ENCODE results near the gene OR1D2. TPM values are rescaled to one million over a fixed set of nuclear protein-coding genes. Genes with fewer than 3 reads are reported as not detected.

OR1D2 gene
- total RNA-seq, 1 experiment from 2014 or later, result not detected

DNA sequence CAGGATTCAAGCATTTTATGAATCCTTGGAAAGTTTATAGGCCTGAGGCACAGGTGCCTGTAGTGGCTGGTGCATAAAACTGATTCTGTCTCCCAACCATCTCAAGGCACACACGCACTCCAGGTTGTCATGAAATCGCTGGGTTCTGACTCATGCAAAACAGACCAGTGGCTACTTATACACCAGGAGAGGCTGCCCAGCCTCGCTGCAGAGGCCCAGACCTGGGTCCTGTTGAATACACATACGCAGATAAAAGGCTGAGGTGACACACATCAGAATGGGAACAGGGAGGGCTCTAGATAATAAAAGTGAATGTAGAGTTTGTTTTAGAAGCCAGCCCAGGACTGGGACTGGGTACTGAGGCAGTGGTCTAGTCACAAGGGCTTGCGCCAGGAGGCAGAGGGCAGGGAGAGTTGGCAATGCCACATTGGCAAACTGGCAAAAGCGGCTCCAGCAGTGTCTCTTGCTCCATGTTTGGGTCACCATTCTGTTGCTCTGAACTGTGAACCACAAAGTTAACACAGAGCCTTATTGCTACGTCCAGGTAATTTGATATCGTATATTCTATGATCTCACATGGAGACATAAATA is 54.4 kb downstream of the OR1D2 start:
- no peaks in the 10 kb centered on the region for H3K4me1 ChIP-seq (ENCODE audit: low read length)
- no peaks in the 10 kb centered on the region for H4K20me1 ChIP-seq (ENCODE audit: insufficient read depth, low read depth, low read length)
- H3K36me3 ChIP-seq (ENCODE audit: insufficient read depth, low read length), result no peaks in the 10 kb centered on the region
- no peak overlapping the region for H3K4me2 ChIP-seq (ENCODE audit: low read depth, low read length, poor library complexity, severe bottlenecking)
- no peak overlapping the region for H3K27ac ChIP-seq (ENCODE audit: low read length)
- H3K27me3 ChIP-seq (ENCODE audit: low read length), result no peaks in the 10 kb centered on the region
- no peak overlapping the region for H3K4me3 ChIP-seq (ENCODE audit: low read length)
- H3K9me2 ChIP-seq (replicated peaks; ENCODE audit: insufficient read depth, low read length), result no peaks in the 10 kb centered on the region
- H3K9ac ChIP-seq (ENCODE audit: low read length), result no peak overlapping the region
- H3K79me2 ChIP-seq (ENCODE audit: low read length), result no peaks in the 10 kb centered on the region
- DNase-seq, result no peak
- H3K9me3 ChIP-seq (ENCODE audit: low read length), result no peaks in the 10 kb centered on the region
- H2AFZ ChIP-seq (ENCODE audit: low read length), result no peak overlapping the region

DNA sequence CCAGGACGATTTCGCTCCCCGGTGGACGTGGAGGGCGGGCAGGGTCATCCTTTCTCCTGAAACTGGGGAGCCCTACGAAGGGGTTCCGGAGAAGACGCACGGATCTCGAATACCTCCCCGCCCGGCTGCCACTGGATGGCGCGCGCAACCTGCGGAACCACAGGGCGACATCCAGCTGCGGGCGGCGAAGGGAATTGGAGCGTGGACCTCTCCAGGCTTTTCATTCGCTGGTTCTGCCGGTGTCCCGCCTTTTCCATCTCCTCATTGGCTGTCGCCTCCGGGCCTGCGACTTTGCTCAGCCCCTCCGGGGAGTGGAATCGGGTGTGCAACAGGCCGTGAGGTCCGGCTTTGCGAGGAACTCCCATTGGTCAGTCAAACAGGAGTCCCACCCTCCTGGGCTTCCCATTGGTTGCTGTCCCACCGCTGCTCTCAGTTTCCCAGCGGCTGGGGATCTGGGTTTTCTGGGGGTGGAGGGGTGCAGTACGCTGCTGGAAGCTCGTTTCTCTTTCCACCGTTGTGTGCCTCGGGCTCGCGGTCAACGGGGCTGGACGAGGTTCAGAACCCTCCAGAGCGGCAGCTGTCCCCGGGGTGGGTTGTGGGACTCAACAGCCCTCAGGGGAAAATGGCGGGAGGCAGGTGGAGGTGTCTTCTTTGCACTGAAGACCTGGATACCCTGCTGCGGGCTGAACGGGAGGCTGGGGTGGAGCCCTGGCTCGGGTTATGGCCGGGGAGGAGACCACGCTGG is 55.3 kb downstream of the OR1D2 start:
- Histone ChIP-seq H3K9ac (ENCODE audit: low read length) (no peak overlapping the region), H3K9me3 (ENCODE audit: low read length) (peaks cover 5% of the 10 kb centered on the region), H3K79me2 (ENCODE audit: low read length) (no peaks in the 10 kb centered on the region), H3K4me1 (ENCODE audit: low read length) (no peaks in the 10 kb centered on the region), H3K4me3 (ENCODE audit: low read length) (no peak overlapping the region), H3K4me2 (ENCODE audit: low read depth, low read length, poor library complexity, severe bottlenecking) (no peak overlapping the region), H2AFZ (ENCODE audit: low read length) (no peak overlapping the region), H3K9me2 (replicated peaks; ENCODE audit: insufficient read depth, low read length) (no peaks in the 10 kb centered on the region), H3K36me3 (ENCODE audit: insufficient read depth, low read length) (no peaks in the 10 kb centered on the region), H3K27me3 (ENCODE audit: low read length) (0 out of 2 replicates have a peak, but pooled peaks cover 2% of the 10 kb centered on the region), H4K20me1 (ENCODE audit: insufficient read depth, low read depth, low read length) (no peaks in the 10 kb centered on the region), H3K27ac (ENCODE audit: low read length) (no peak overlapping the region)
- DNase-seq, result peak; percentile 51

DNA sequence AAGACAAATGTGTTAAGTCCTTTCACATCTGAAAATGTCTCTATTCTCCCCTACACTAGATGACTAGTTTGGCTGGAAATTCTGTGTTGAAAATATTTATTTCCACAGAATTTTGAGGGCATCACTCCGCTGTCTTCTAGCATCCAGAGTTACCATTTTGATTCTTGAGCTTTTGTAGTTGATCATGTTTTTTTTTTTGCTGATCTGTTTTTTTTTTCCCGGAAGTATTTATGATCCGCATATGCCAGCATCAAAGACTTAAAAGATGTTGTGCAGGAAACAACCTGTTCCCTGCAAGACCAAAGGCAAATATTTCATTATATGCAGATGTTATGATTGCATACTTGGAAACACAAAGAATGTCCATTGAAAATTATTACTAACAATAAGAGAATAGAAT is 57.5 kb downstream of the OR1D2 start:
- H3K79me2 ChIP-seq (ENCODE audit: low read length), result no peaks in the 10 kb centered on the region
- H3K4me2 ChIP-seq (ENCODE audit: low read depth, low read length, poor library complexity, severe bottlenecking), result no peak overlapping the region
- no peak overlapping the region for H3K4me3 ChIP-seq (ENCODE audit: low read length)
- 0 out of 2 replicates have a peak, but pooled peaks cover 2% of the 10 kb centered on the region for H3K27me3 ChIP-seq (ENCODE audit: low read length)
- no peaks in the 10 kb centered on the region for H4K20me1 ChIP-seq (ENCODE audit: insufficient read depth, low read depth, low read length)
- no peak overlapping the region for H3K9ac ChIP-seq (ENCODE audit: low read length)
- H3K27ac ChIP-seq (ENCODE audit: low read length), result no peak overlapping the region
- no peaks in the 10 kb centered on the region for H3K36me3 ChIP-seq (ENCODE audit: insufficient read depth, low read length)
- no peaks in the 10 kb centered on the region for H3K4me1 ChIP-seq (ENCODE audit: low read length)
- no peak overlapping the region for H2AFZ ChIP-seq (ENCODE audit: low read length)
- H3K9me3 ChIP-seq (ENCODE audit: low read length), result peaks cover 11% of the 10 kb centered on the region
- H3K9me2 ChIP-seq (replicated peaks; ENCODE audit: insufficient read depth, low read length), result no peaks in the 10 kb centered on the region
- DNase-seq, result no peak

DNA sequence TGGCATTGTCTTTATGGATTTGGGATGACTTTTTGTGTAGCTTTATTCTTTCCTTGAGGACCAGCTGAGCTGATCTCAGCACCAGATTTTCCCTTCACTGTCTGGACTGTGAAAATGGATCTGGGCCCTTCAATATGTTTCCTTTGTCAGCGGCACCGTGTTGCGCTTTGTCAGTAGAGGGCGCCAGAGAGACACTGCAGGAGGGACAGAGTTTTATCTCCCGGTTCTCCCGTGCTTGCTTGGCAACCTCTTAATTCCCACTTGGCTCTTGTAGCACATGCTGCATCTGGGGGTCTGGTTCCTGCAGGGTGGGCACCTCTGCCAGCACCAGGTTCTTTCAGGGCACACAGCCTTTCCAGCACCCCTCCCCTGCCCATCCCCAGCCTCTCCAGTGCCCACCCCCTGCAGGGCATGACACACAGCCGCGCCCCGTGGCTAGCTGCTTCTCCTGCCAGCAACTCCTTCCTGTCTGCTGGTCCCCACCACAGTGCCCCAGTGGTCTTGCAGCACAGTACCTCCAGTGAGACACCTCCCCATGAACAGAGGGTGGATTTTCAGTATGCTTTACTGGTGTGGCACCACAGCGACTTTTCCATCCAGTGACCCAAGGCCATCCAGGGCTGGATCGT is 60.4 kb downstream of the OR1D2 start:
- peak; percentile 63 for DNase-seq
- H3K79me2 ChIP-seq (ENCODE audit: low read length), result no peaks in the 10 kb centered on the region

GRCh38 chr17:3040882-3041281 is 63.3 kb downstream of the OR1D2 start:
- no peak overlapping the region for H2AFZ ChIP-seq (ENCODE audit: low read length)
- no peaks in the 10 kb centered on the region for H4K20me1 ChIP-seq (ENCODE audit: insufficient read depth, low read depth, low read length)
- no peak overlapping the region for H3K4me3 ChIP-seq (ENCODE audit: low read length)
- DNase-seq, result no peak
- H3K9me3 ChIP-seq (ENCODE audit: low read length), result peaks cover 11% of the 10 kb centered on the region
- H3K4me2 ChIP-seq (ENCODE audit: low read depth, low read length, poor library complexity, severe bottlenecking), result no peak overlapping the region
- no peak overlapping the region for H3K9ac ChIP-seq (ENCODE audit: low read length)
- no peaks in the 10 kb centered on the region for H3K4me1 ChIP-seq (ENCODE audit: low read length)
- H3K79me2 ChIP-seq (ENCODE audit: low read length), result no peaks in the 10 kb centered on the region
- H3K36me3 ChIP-seq (ENCODE audit: insufficient read depth, low read length), result no peaks in the 10 kb centered on the region
- H3K27me3 ChIP-seq (ENCODE audit: low read length), result 0 out of 2 replicates have a peak, but pooled peaks cover 2% of the 10 kb centered on the region
- no peak overlapping the region for H3K27ac ChIP-seq (ENCODE audit: low read length)
- no peaks in the 10 kb centered on the region for H3K9me2 ChIP-seq (replicated peaks; ENCODE audit: insufficient read depth, low read length)

More for the DNA sequence above, 60.4 kb downstream of the OR1D2 start:
- peaks cover 11% of the 10 kb centered on the region for H3K9me3 ChIP-seq (ENCODE audit: low read length)
- no peak overlapping the region for H3K4me2 ChIP-seq (ENCODE audit: low read depth, low read length, poor library complexity, severe bottlenecking)
- H3K4me3 ChIP-seq (ENCODE audit: low read length), result no peak overlapping the region
- no peak overlapping the region for H3K9ac ChIP-seq (ENCODE audit: low read length)
- H3K27ac ChIP-seq (ENCODE audit: low read length), result no peak overlapping the region
- no peaks in the 10 kb centered on the region for H3K4me1 ChIP-seq (ENCODE audit: low read length)
- no peaks in the 10 kb centered on the region for H4K20me1 ChIP-seq (ENCODE audit: insufficient read depth, low read depth, low read length)
- no peaks in the 10 kb centered on the region for H3K9me2 ChIP-seq (replicated peaks; ENCODE audit: insufficient read depth, low read length)
- no peak overlapping the region for H2AFZ ChIP-seq (ENCODE audit: low read length)
- H3K27me3 ChIP-seq (ENCODE audit: low read length), result 0 out of 2 replicates have a peak, but pooled peaks cover 2% of the 10 kb centered on the region
- no peaks in the 10 kb centered on the region for H3K36me3 ChIP-seq (ENCODE audit: insufficient read depth, low read length)

GRCh38 chr17:3039736-3040135 is 64.5 kb downstream of the OR1D2 start:
- Histone ChIP-seq H4K20me1 (ENCODE audit: insufficient read depth, low read depth, low read length) (no peaks in the 10 kb centered on the region), H3K9me2 (replicated peaks; ENCODE audit: insufficient read depth, low read length) (no peaks in the 10 kb centered on the region), H3K27ac (ENCODE audit: low read length) (no peak overlapping the region), H3K4me1 (ENCODE audit: low read length) (no peaks in the 10 kb centered on the region), H3K79me2 (ENCODE audit: low read length) (no peaks in the 10 kb centered on the region), H3K4me2 (ENCODE audit: low read depth, low read length, poor library complexity, severe bottlenecking) (no peak overlapping the region), H3K9ac (ENCODE audit: low read length) (no peak overlapping the region), H2AFZ (ENCODE audit: low read length) (no peak overlapping the region), H3K4me3 (ENCODE audit: low read length) (no peak overlapping the region), H3K9me3 (ENCODE audit: low read length) (peaks cover 11% of the 10 kb centered on the region), H3K27me3 (ENCODE audit: low read length) (0 out of 2 replicates have a peak, but pooled peaks cover 2% of the 10 kb centered on the region), H3K36me3 (ENCODE audit: insufficient read depth, low read length) (no peaks in the 10 kb centered on the region)
- DNase-seq, result no peak

DNA sequence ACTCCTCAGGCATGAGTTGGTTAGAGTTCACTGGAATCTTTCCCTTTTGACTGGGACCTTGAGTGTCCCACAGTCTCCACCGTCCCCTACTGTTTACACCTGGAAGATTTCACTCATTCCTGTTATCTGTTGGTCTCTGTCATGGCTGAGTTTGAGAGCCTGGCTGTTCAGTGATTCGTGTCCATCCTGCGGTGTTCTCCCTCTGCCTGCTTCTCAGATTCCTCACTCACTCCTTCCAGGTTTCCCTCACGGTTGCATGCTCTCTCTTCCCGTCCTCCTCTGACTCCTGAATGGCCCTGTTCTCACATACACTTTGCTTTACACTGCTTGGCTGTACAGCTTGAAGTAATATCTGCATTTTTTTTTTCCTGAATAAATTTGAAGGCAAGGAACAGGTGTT is 65.3 kb downstream of the OR1D2 start:
- Histone ChIP-seq H3K9ac (ENCODE audit: low read length) (no peak overlapping the region), H3K4me2 (ENCODE audit: low read depth, low read length, poor library complexity, severe bottlenecking) (no peak overlapping the region), H3K4me3 (ENCODE audit: low read length) (no peak overlapping the region), H3K4me1 (ENCODE audit: low read length) (no peaks in the 10 kb centered on the region), H2AFZ (ENCODE audit: low read length) (no peak overlapping the region), H4K20me1 (ENCODE audit: insufficient read depth, low read depth, low read length) (no peaks in the 10 kb centered on the region), H3K27me3 (ENCODE audit: low read length) (no peaks in the 10 kb centered on the region), H3K27ac (ENCODE audit: low read length) (no peak overlapping the region), H3K36me3 (ENCODE audit: insufficient read depth, low read length) (no peaks in the 10 kb centered on the region), H3K9me3 (ENCODE audit: low read length) (peaks cover 7% of the 10 kb centered on the region), H3K79me2 (ENCODE audit: low read length) (no peaks in the 10 kb centered on the region), H3K9me2 (replicated peaks; ENCODE audit: insufficient read depth, low read length) (no peaks in the 10 kb centered on the region)
- DNase-seq, result no peak

Data from Karpas-422 (cell line).